ENCODE measurements around the gene EDC3. TPM values are rescaled to one million over a fixed set of nuclear protein-coding genes. Genes with fewer than 3 reads are reported as not detected.

The EDC3 gene
- total and polyA plus RNA-seq, 2 of the 4 experiments (the other 2 are of a cell fraction): 16.8 to 38.0 TPM

DNA sequence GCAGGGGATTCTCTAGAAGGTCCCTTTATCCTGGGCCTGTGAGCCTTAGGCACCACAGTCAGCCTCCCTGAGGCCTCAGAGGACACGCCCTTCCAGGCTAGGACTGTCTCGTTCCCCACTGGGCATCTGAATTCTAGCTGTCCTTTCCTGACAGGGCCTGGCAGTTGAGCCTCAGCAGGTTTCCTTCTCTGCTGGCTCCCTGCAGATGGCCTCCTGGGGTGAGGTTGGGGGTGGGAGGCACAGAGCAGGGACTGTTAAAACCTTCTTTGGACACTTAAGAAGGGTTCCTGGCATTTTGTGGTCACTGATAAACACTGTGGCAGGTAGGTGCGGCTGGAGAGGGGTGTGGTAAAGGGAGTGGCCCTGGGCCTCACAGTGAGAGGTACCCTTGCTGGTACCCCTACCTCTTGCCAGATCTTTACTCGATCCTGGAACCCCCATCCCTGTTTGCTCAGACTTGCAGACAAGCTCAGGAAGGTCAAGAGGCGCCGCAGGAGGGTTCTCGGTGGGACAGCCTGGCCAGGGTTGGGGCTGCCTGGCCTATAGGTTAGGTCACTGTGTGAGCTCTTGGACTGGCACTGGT lies 71.7 kb downstream of the EDC3 start:
- Histone ChIP-seq H2AFZ (replicated peaks; ENCODE audit: low read length, poor library complexity) (no peak overlapping the region), H3K27me3 (ENCODE audit: control insufficient read depth, insufficient read depth, low read length) (no peaks in the 10 kb centered on the region), H3K9me3 (ENCODE audit: control insufficient read depth, insufficient read depth, low read length) (no peaks in the 10 kb centered on the region), H3K4me1 (ENCODE audit: control insufficient read depth, insufficient read depth, low read length) (no peaks in the 10 kb centered on the region), H2AK9ac (replicated peaks; ENCODE audit: low read depth, low read length, poor library complexity) (no peak overlapping the region), H3K36me3 (ENCODE audit: control insufficient read depth, insufficient read depth, low read length) (peaks cover 98% of the 10 kb centered on the region), H2AK5ac (ENCODE audit: low read depth, low read length) (no peak overlapping the region), H3K27ac (ENCODE audit: insufficient read depth, low read length) (no peak overlapping the region), H2BK5ac (ENCODE audit: low read depth, low read length, poor library complexity, severe bottlenecking) (no peak overlapping the region), H3K23ac (ENCODE audit: low read depth, low read length) (no peak overlapping the region), H4K20me1 (ENCODE audit: insufficient read depth, low read length) (peaks cover 86% of the 10 kb centered on the region), H4K91ac (ENCODE audit: insufficient read depth, low read depth, low read length) (no peak overlapping the region), H4K5ac (ENCODE audit: low read depth, low read length) (no peak overlapping the region), H3K56ac (ENCODE audit: extremely low read depth, insufficient read depth, low read length) (no peak overlapping the region), H3K79me1 (ENCODE audit: low read depth in 1 of 2, low read length in 2 of 2) (peaks cover 25 to 79% of the 10 kb centered on the region in 2 experiments), H3K9ac (ENCODE audit: low read depth, low read length) (no peak overlapping the region), H2BK15ac (ENCODE audit: low read depth, low read length) (no peak overlapping the region), H3K4me3 (ENCODE audit: insufficient read depth, low read depth, low read length) (no peak overlapping the region), H3K4me2 (ENCODE audit: low read depth, low read length) (no peak overlapping the region), H3K9me1 (ENCODE audit: insufficient read depth, low read length) (no peaks in the 10 kb centered on the region), H2BK120ac (ENCODE audit: low read depth, low read length) (no peak overlapping the region), H3K14ac (replicated peaks; ENCODE audit: low read depth, low read length) (no peak overlapping the region), H3K4ac (ENCODE audit: low read depth, low read length) (no peak overlapping the region), H2BK20ac (ENCODE audit: low read depth, low read length) (no peak overlapping the region), H4K8ac (ENCODE audit: low read depth in 2 of 2, low read length in 2 of 2) (no peak overlapping the region), H3K18ac (ENCODE audit: low read depth, low read length) (no peak overlapping the region)
- no CpG with 5 or more reads among the region's 7 CpGs for WGBS, 2 experiments (ENCODE audit: extremely low coverage in 2 of 2, insufficient read length in 1 of 2)
- ATAC-seq (ENCODE audit: low read depth) (no peak), DNase-seq (no peak)
- in situ Hi-C loops (cut with MboI; ENCODE audit: low sequenced_read_pairs): loop anchor here (5.0 kb wide), 1 partner anchor 252 kb away; no protein-coding TSS in a partner anchor
- no peak for TF ChIP-seq MAZ (IDR thresholded peaks at IDR 0.05; ENCODE audit: borderline replicate concordance, low read depth, low read length)
- TF ChIP-seq MAFK (IDR thresholded peaks at IDR 0.05; ENCODE audit: low read depth, low read length): no peak
- no peak for TF ChIP-seq MXI1 (IDR thresholded peaks at IDR 0.05; ENCODE audit: borderline replicate concordance, low read depth, low read length)
- TF ChIP-seq, protein P1, sequence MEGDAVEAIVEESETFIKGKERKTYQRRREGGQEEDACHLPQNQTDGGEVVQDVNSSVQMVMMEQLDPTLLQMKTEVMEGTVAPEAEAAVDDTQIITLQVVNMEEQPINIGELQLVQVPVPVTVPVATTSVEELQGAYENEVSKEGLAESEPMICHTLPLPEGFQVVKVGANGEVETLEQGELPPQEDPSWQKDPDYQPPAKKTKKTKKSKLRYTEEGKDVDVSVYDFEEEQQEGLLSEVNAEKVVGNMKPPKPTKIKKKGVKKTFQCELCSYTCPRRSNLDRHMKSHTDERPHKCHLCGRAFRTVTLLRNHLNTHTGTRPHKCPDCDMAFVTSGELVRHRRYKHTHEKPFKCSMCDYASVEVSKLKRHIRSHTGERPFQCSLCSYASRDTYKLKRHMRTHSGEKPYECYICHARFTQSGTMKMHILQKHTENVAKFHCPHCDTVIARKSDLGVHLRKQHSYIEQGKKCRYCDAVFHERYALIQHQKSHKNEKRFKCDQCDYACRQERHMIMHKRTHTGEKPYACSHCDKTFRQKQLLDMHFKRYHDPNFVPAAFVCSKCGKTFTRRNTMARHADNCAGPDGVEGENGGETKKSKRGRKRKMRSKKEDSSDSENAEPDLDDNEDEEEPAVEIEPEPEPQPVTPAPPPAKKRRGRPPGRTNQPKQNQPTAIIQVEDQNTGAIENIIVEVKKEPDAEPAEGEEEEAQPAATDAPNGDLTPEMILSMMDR (conservative IDR thresholded peaks at IDR 0.05; ENCODE audit: low read depth, low read length): no peak
- TF ChIP-seq FOS (IDR thresholded peaks at IDR 0.05; ENCODE audit: low read depth, low read length): no peak
- TF ChIP-seq RCOR1 (IDR thresholded peaks at IDR 0.05; ENCODE audit: insufficient replicate concordance, low read length): no peak
- TF ChIP-seq CEBPB (IDR thresholded peaks at IDR 0.05; ENCODE audit: low read depth, low read length): no peak
- TF ChIP-seq SMC3 (IDR thresholded peaks at IDR 0.05; ENCODE audit: low read depth, low read length): no peak
- TF ChIP-seq RAD21 (IDR thresholded peaks at IDR 0.05; ENCODE audit: low read length): no peak
- CTCF ChIA-PET: no interaction called here
- dilution Hi-C loops (cut with HindIII; ENCODE audit: low sequenced_read_pairs, unreplicated experiment): no loop called here
- POLR2A ChIA-PET (ENCODE audit: unreplicated experiment): no interaction called here
- no TSS peak for BruUV-seq (replicated peaks)
- intact Hi-C loops (cut with micrococcal nuclease): no loop called here

Measured in IMR-90 (cell line).